GM23248 (cell line): ENCODE measurements around the gene ARIH2. TPM values are rescaled to one million over a fixed set of nuclear protein-coding genes. Genes with fewer than 3 reads are reported as not detected.

Experiments
- DNase-seq: peaks from one replicate; pipeline ENCODE4 v3.0.0-alpha.2; 2015
- H2AFZ ChIP-seq: fragments of 200-600 bp; sonication (generic); 2 replicates; pipeline ENCODE4 v1.6.1; 2016; ENCODE audit warnings: antibody characterized with exemption
- H3F3A ChIP-seq: fragments of 200-600 bp; sonication (generic); 2 replicates; pipeline ENCODE4 v1.6.1; 2016; ENCODE audit warnings: mild to moderate bottlenecking, antibody characterized with exemption, mixed run types; ENCODE audit not compliant: insufficient read depth
- H3K27ac ChIP-seq: fragments of 200-600 bp; sonication (generic); 2 replicates; pipeline ENCODE4 v1.5.1; 2016; ENCODE audit warnings: mild to moderate bottlenecking
- H3K27me3 ChIP-seq: fragments of 200-600 bp; sonication (generic); replicated peaks from 2 replicates; pipeline ENCODE4 v1.6.1; 2016; ENCODE audit warnings: mild to moderate bottlenecking; ENCODE audit not compliant: insufficient read depth
- H3K36me3 ChIP-seq: fragments of 200-600 bp; sonication (generic); 2 replicates; pipeline ENCODE4 v1.6.1; 2016; ENCODE audit warnings: low read depth, mild to moderate bottlenecking
- H3K4me1 ChIP-seq: fragments of 200-600 bp; sonication (generic); 2 replicates; pipeline ENCODE4 v1.6.1; 2016; ENCODE audit warnings: mild to moderate bottlenecking; ENCODE audit not compliant: insufficient read depth
- H3K4me2 ChIP-seq: fragments of 200-600 bp; sonication (generic); one replicate; pipeline ENCODE4 v1.6.1; 2016; ENCODE audit warnings: mild to moderate bottlenecking; ENCODE audit not compliant: unreplicated experiment
- H3K4me3 ChIP-seq: fragments of 200-600 bp; sonication (generic); 2 replicates; pipeline ENCODE4 v1.5.1; 2016; ENCODE audit warnings: mild to moderate bottlenecking
- H3K79me2 ChIP-seq: fragments of 200-600 bp; sonication (generic); 2 replicates; pipeline ENCODE4 v1.6.1; 2016; ENCODE audit warnings: mild to moderate bottlenecking; ENCODE audit not compliant: insufficient read depth
- H3K9ac ChIP-seq: fragments of 200-600 bp; sonication (generic); 2 replicates; pipeline ENCODE4 v1.6.1; 2016; ENCODE audit warnings: mild to moderate bottlenecking
- H3K9me2 ChIP-seq: fragments of 200-600 bp; sonication (generic); 2 replicates; pipeline ENCODE4 v1.6.1; 2016; ENCODE audit warnings: mixed run types, mild to moderate bottlenecking, moderate library complexity; ENCODE audit not compliant: insufficient read depth
- H3K9me3 ChIP-seq: fragments of 200-600 bp; sonication (generic); one replicate; pipeline ENCODE4 v1.6.1; 2017; ENCODE audit warnings: low read depth
- H4K20me1 ChIP-seq: fragments of 200-600 bp; sonication (generic); 2 replicates; pipeline ENCODE4 v1.6.0; 2016; ENCODE audit not compliant: insufficient read depth
- EZH2 ChIP-seq: fragments of 200-600 bp; sonication (generic); IDR thresholded peaks from 2 replicates; pipeline ENCODE4 v1.6.1; 2018; ENCODE audit warnings: antibody characterized with exemption, mild to moderate bottlenecking; ENCODE audit not compliant: insufficient read depth, poor library complexity, severe bottlenecking
- EZH2phosphoT487 ChIP-seq: fragments of 200-600 bp; sonication (generic); IDR thresholded peaks from 2 replicates; pipeline ENCODE4 v1.6.1; 2018; ENCODE audit warnings: antibody characterized with exemption, moderate library complexity, mild to moderate bottlenecking, low read depth; ENCODE audit not compliant: insufficient read depth
- WGBS, 2 experiments: methylation state at CpG; one replicate each; pipeline ENCODE4 v1.1.6; 2015 to 2017; ENCODE audit warnings: low lambda C conversion rate in 2 of 2, low coverage in 1 of 2; ENCODE audit errors: missing lambda C conversion rate in 2 of 2; 5-methylcytosine and 5-hydroxymethylcytosine counted together
- in situ Hi-C: fragments of 300-500 bp; cut with MboI; formaldehyde crosslinking; loops from 2 replicates; pipeline ENCODE4 v1.15.0; 2020
- polyA plus RNA-seq: library from polyadenylated mRNA; unstranded; fragments of >200 nt; fragmentation: Nextera tagmentation; extraction: Ambion mirVana; gene quantifications from 2 replicates; pipeline ENCODE4 v1.2.1, GENCODE V29; 2016
- total RNA-seq: library from RNA; depleted of rRNA; stranded (reverse); fragments of >200 nt; shearing (Covaris generic); gene quantifications from 2 replicates; pipeline ENCODE4 v1.2.3, GENCODE V29; 2014

The ARIH2 gene
- total and polyA plus RNA-seq, 2 experiments from 2014 or later = 59.7 to 102 TPM

DNA sequence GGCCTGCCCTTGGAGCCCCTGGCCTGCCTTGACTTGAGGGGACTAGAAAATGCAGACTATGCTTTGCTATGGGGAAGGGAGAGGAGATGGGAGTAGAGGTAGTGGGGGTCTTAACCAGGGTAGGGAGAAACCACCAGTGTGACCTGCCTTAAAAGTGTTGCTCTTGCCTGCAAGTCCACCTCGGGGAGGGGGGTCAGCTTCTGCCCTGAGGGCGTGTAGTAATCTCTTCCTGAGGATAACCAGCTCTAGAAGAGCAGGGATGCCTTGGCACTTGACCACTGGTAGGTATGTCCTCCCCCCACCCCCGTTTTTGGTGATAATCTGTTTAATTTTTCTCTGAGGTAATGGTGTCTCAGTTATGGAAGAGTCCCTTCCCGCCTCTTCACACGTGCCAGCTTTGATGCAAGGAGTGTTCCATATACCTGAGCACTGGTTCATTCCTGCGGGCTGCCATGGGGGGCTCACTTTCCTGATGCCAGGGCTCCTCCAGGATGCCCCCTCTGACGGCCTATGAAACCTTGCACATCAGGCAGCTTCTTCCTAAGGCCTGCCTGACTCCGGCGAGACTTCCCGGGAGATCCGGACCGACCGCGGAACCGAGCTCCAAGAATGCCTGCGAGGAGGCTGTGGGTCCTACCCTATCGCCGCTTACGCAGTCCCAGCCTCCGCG is 70.6 kb downstream of the ARIH2 start:
- WGBS, 2 experiments = 0 to 2% methylated on average over 21 of the region's 21 CpGs
- peak overlapping the region; percentile 94 for H3K27ac ChIP-seq
- H3F3A ChIP-seq = peaks cover 11% of the 10 kb centered on the region; the same call in 1 of the 2 replicates
- peak overlapping the region; percentile 77 for H3K4me3 ChIP-seq
- no peaks in the 10 kb centered on the region for H3K9me3 ChIP-seq
- peak overlapping the region; percentile 86 for H3K9ac ChIP-seq
- H3K4me1 ChIP-seq = peaks cover 14% of the 10 kb centered on the region; the same call in 1 of the 2 replicates
- H3K9me2 ChIP-seq = no peaks in the 10 kb centered on the region
- TF ChIP-seq EZH2 (no peak), EZH2phosphoT487 (no peak)
- H3K4me2 ChIP-seq = peak overlapping the region; percentile 88
- in situ Hi-C loops = no loop called here
- H3K79me2 ChIP-seq = peaks cover 41% of the 10 kb centered on the region
- peak overlapping the region; percentile 71 for H2AFZ ChIP-seq
- no peaks in the 10 kb centered on the region for H3K36me3 ChIP-seq
- DNase-seq = peak; percentile 50
- H3K27me3 ChIP-seq = no peaks in the 10 kb centered on the region
- no peaks in the 10 kb centered on the region for H4K20me1 ChIP-seq

DNA sequence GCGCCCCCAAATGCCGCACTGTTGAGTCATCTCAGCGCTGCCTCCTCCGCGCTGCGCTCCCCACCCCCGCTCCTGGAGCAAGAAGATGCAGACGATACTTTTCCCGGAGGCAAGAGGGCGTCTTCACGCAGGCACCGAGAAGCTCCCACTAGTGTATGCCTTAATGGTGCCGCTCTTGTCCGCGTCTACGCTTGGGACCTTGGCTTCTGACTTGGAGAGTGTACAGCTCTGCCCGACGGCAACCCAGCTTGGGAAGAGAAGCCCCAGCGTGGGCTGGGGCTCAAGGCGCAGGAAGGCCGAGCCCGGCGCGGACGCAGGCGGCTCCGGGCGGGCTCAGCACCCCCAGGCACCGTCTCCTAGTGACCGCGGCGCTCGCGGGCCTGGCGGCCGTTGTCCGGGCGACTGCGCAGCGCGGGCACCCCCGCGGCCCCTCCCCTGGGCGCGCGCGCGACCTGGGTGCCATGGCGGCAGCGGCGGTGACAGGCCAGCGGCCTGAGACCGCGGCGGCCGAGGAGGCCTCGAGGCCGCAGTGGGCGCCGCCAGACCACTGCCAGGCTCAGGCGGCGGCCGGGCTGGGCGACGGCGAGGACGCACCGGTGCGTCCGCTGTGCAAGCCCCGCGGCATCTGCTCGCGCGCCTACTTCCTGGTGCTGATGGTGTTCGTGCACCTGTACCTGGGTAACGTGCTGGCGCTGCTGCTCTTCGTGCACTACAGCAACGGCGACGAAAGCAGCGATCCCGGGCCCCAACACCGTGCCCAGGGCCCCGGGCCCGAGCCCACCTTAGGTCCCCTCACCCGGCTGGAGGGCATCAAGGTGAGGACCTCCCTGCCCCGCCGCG is 71.4 kb downstream of the ARIH2 start, which contains the start of gene P4HTM:
TSS of gene P4HTM (plus strand) at position 446 of the 840 bp plus-strand sequence. CDS start at position 462, 16 bp downstream.
- H3K27me3 ChIP-seq = no peaks in the 10 kb centered on the region
- DNase-seq = peak; percentile 97
- 1 to 2% methylated on average over 66 to 74 of the region's 91 CpGs for WGBS, 2 experiments
- H3K4me2 ChIP-seq = peak within 1 kb of the TSS; percentile 88
- no peaks in the 10 kb centered on the region for H3K9me2 ChIP-seq
- no peaks in the 10 kb centered on the region for H3K36me3 ChIP-seq
- peaks cover 47% of the 10 kb centered on the region for H3K79me2 ChIP-seq
- peak within 1 kb of the TSS; percentile 71 for H2AFZ ChIP-seq
- no peaks in the 10 kb centered on the region for H4K20me1 ChIP-seq
- peaks cover 14% of the 10 kb centered on the region; the same call in 1 of the 2 replicates for H3K4me1 ChIP-seq
- H3K4me3 ChIP-seq = peak within 1 kb of the TSS; percentile 77
- no peak for TF ChIP-seq EZH2phosphoT487
- TF ChIP-seq EZH2 = no peak
- H3F3A ChIP-seq = peaks cover 6% of the 10 kb centered on the region; the same call in 1 of the 2 replicates
- in situ Hi-C loops = no loop called here
- peak within 1 kb of the TSS; percentile 86 for H3K9ac ChIP-seq
- no peaks in the 10 kb centered on the region for H3K9me3 ChIP-seq
- H3K27ac ChIP-seq = peak within 1 kb of the TSS; percentile 94

DNA sequence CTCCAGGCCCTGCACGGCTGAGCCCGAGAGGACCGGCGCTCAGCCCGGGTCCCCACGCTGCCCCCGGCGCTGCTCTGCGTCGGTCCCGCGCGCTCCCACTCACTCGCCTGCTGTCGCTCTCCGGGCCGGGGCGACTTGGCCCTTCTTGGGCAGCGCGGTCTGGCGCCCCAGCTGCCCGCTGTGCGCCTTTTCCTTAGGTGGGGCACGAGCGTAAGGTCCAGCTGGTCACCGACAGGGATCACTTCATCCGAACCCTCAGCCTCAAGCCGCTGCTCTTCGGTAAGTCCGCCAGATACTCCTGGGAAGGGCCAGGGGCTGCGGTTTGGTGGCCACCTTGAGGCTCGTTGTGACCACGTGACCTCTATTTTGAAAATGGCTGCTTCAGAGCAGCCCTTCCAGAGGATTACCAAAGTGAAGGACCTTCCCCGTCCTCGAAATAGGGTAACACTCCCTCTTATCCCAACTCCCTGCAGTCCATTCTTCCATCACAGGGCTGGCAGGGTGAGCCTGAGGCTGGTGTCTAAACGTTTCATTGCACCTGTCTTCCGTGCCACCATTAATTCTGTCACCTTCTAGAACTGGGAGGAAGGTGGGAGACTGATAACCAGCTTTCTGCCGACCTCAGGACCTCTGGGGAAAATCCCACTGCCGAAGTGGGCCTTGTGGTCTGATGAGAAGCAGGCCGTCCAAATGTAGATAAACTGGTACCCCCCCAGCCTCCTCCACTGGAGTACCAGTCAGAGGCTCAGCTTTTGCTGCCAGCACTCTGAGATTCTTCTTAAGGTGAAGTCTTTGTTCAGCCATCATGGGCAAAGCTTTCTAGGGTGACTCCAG is 72.2 kb downstream of the ARIH2 start:
- WGBS, 2 experiments = 6% methylated on average over 40 of the region's 40 CpGs
- Histone ChIP-seq H3F3A (peaks cover 6% of the 10 kb centered on the region; the same call in 1 of the 2 replicates), H3K79me2 (peaks cover 53% of the 10 kb centered on the region), H3K4me2 (peak overlapping the region; percentile 88), H3K27ac (peak overlapping the region; percentile 94), H3K27me3 (no peaks in the 10 kb centered on the region), H3K36me3 (no peaks in the 10 kb centered on the region), H4K20me1 (no peaks in the 10 kb centered on the region), H3K4me3 (peak overlapping the region; percentile 77), H3K9me3 (no peaks in the 10 kb centered on the region), H3K9ac (peak overlapping the region; percentile 86), H3K4me1 (peaks cover 14% of the 10 kb centered on the region; the same call in 1 of the 2 replicates), H3K9me2 (no peaks in the 10 kb centered on the region), H2AFZ (peak overlapping the region; percentile 70)
- DNase-seq = peak; percentile 56
- TF ChIP-seq EZH2phosphoT487 (no peak), EZH2 (no peak)
- in situ Hi-C loops = no loop called here
